Endothelial cell of umbilical vein (primary cell): ENCODE results near the gene TAF11L9. TPM values are rescaled to one million over a fixed set of nuclear protein-coding genes. Genes with fewer than 3 reads are reported as not detected.
"Not testable (repeated sequence)": the region's sequence is repeated elsewhere in the genome, so short reads cannot be mapped to it uniquely, and the experiment has no call there.

Experiments
- BruUV-seq: library from RNA; stranded (reverse); fragments of 400-500 nt; replicated peaks from 2 replicates; lab custom pipeline; 2021; lab: Mats Ljungman, UMichigan
- CTCF ChIA-PET: fragments of 300-600, 350-600 bp; sonication (Branson Sonifier 250); formaldehyde crosslinking; loops from one replicate; lab custom pipeline; 2021; ENCODE audit warnings: antibody characterized with exemption, inconsistent platforms; lab: Charles Lee
- POLR2A ChIA-PET: fragments of 300-600, 350-600 bp; sonication (Branson Sonifier 250); formaldehyde crosslinking; loops from one replicate; lab custom pipeline; 2021; ENCODE audit warnings: antibody characterized with exemption, inconsistent platforms; lab: Charles Lee
- DNase-seq: peaks from one replicate; pipeline ENCODE4 v3.0.0-alpha.2; 2011; ENCODE audit warnings: low read depth, low spot score
- FAIRE-seq: peaks from 2 replicates; lab custom pipeline; 2011; peaks lifted over from hg19 to GRCh38; lab: Jason Lieb, UNC
- H2AFZ ChIP-seq: 2 replicates; pipeline ENCODE4 v1.6.0; 2012; ENCODE audit warnings: low read depth, low read length, control low read depth, inconsistent platforms
- H3K27ac ChIP-seq: 2 replicates; pipeline ENCODE4 v1.5.1; 2011; ENCODE audit warnings: low read depth, mild to moderate bottlenecking, control low read depth, low read length, moderate library complexity; ENCODE audit not compliant: insufficient read depth
- H3K27me3 ChIP-seq, 2 experiments: 2 replicates each; pipeline versions ENCODE4 v1.6.0 to v1.6.1; 2011; ENCODE audit warnings: low read length in 2 of 2, mixed read lengths in 1 of 2; ENCODE audit not compliant: control insufficient read depth in 2 of 2, insufficient read depth in 2 of 2
- H3K36me3 ChIP-seq, 2 experiments: 2 replicates in 1 of 2; 3 replicates in 1 of 2; pipeline ENCODE4 v1.5.1; 2011; ENCODE audit warnings: low read length in 2 of 2, mild to moderate bottlenecking in 1 of 2, moderate library complexity in 1 of 2; ENCODE audit not compliant: control insufficient read depth in 2 of 2, insufficient read depth in 2 of 2; ENCODE audit errors: extremely low read depth in 1 of 2
- H3K4me1 ChIP-seq: 3 replicates; pipeline ENCODE4 v1.5.1; 2011; ENCODE audit warnings: mild to moderate bottlenecking, low read length; ENCODE audit not compliant: control insufficient read depth, insufficient read depth; ENCODE audit errors: extremely low read depth
- H3K4me2 ChIP-seq: 2 replicates; pipeline ENCODE4 v1.6.1; 2011; ENCODE audit warnings: low read length, control low read depth, mixed read lengths; ENCODE audit not compliant: insufficient read depth
- H3K4me3 ChIP-seq, 3 experiments: fragments of 200-600 bp in 1 of 3; sonication (generic), shearing (Covaris generic) in 1 of 3; replicated peaks in 1 of 3; 2 replicates each; pipeline ENCODE4 v1.5.1; 2011 to 2016; ENCODE audit warnings: control low read depth in 3 of 3, low read length in 3 of 3, mild to moderate bottlenecking in 2 of 3, inconsistent platforms in 1 of 3, low read depth in 1 of 3, moderate library complexity in 1 of 3; ENCODE audit not compliant: insufficient read depth in 1 of 3
- H3K79me2 ChIP-seq: 2 replicates; pipeline ENCODE4 v1.6.0; 2012; ENCODE audit warnings: low read length, inconsistent platforms; ENCODE audit not compliant: control insufficient read depth, insufficient read depth
- H3K9ac ChIP-seq: replicated peaks from 2 replicates; pipeline ENCODE3; 2011; ENCODE audit warnings: low read length, control low read depth; ENCODE audit not compliant: insufficient read depth; ENCODE audit errors: extremely low read depth
- H3K9me1 ChIP-seq: replicated peaks from 3 replicates; pipeline ENCODE4 v1.6.0; 2011; ENCODE audit warnings: mild to moderate bottlenecking, low read length; ENCODE audit not compliant: control insufficient read depth, insufficient read depth; ENCODE audit errors: extremely low read depth
- H3K9me3 ChIP-seq: replicated peaks from 2 replicates; pipeline ENCODE4 v1.5.1; 2012; ENCODE audit warnings: low read length, inconsistent platforms; ENCODE audit not compliant: control insufficient read depth, insufficient read depth
- H4K20me1 ChIP-seq: replicated peaks from 2 replicates; pipeline ENCODE3; 2011; ENCODE audit warnings: mild to moderate bottlenecking, low read length; ENCODE audit not compliant: control insufficient read depth, insufficient read depth; ENCODE audit errors: extremely low read depth
- EZH2 ChIP-seq: IDR thresholded peaks from 2 replicates; pipeline ENCODE4 v1.6.1; 2012; ENCODE audit warnings: borderline replicate concordance, low read depth, mild to moderate bottlenecking, moderate library complexity, low read length, inconsistent platforms; ENCODE audit not compliant: severe bottlenecking
- FOS ChIP-seq: IDR thresholded peaks from 2 replicates; pipeline ENCODE4 v1.6.1; 2011; ENCODE audit warnings: mild to moderate bottlenecking, low read length, moderate library complexity, borderline replicate concordance; ENCODE audit not compliant: insufficient read depth
- GATA2 ChIP-seq: IDR thresholded peaks from 2 replicates; pipeline ENCODE4 v1.7.0; 2011; ENCODE audit warnings: low read depth, mild to moderate bottlenecking, moderate library complexity, mixed read lengths, low read length; ENCODE audit not compliant: insufficient read length, insufficient read depth
- JUN ChIP-seq: IDR thresholded peaks from 2 replicates; pipeline ENCODE4 v1.6.1; 2011; ENCODE audit warnings: borderline replicate concordance, low read depth; ENCODE audit not compliant: insufficient read length, insufficient read depth
- MYC ChIP-seq: IDR thresholded peaks from one replicate; pipeline ENCODE4 v1.6.1; 2011; ENCODE audit warnings: mild to moderate bottlenecking, low read depth, low read length
- POLR2A ChIP-seq: IDR thresholded peaks from 2 replicates; pipeline ENCODE4 v1.6.1; 2012; ENCODE audit warnings: low read depth, mild to moderate bottlenecking, control low read depth, low read length
- POLR2AphosphoS5 ChIP-seq: IDR thresholded peaks from 2 replicates; pipeline ENCODE4 v1.6.1; 2012; ENCODE audit warnings: low read depth, mild to moderate bottlenecking, control low read depth, low read length, moderate library complexity; ENCODE audit not compliant: insufficient read depth
- dilution Hi-C: fragments of 300-500 bp; cut with MboI; formaldehyde crosslinking; loops from one replicate; pipeline ENCODE4 v1.15.0; 2019; ENCODE audit warnings: low sequenced_read_pairs; ENCODE audit not compliant: extremely low pct_ligation_motif_present
- intact Hi-C: fragments of 100-400 bp; cut with micrococcal nuclease; formaldehyde crosslinking; loops from one replicate; pipeline ENCODE4 v1.10.0; 2022
- polyA plus RNA-seq, 4 experiments: library from polyadenylated mRNA; depleted of rRNA in 3 of 4; stranded (reverse) in 3 of 4; unstranded in 1 of 4; fragments of >200 nt; gene quantifications; 2 replicates each; pipeline versions ENCODE4 v1.2.1 to v1.2.3, GENCODE V29; 2011 to 2012; ENCODE audit warnings: missing spikeins in 1 of 4
- total RNA-seq: library from RNA; stranded (reverse); gene quantifications from 2 replicates; pipeline ENCODE4 v1.2.3, GENCODE V29; 2021
- TF ChIP-seq, protein P1 (sequence below), 2 donors: IDR thresholded peaks; 1 replicate in 1 of 2; 2 replicates in 1 of 2; pipeline ENCODE4 v1.5.1; 2011; ENCODE audit warnings: low read length in 2 of 2, mild to moderate bottlenecking in 2 of 2, moderate library complexity in 2 of 2, control low read depth in 1 of 2, inconsistent platforms in 1 of 2, low read depth in 1 of 2; ENCODE audit not compliant: insufficient read depth in 1 of 2; ENCODE audit errors: extremely low read depth in 1 of 2
- TF ChIP-seq, protein P2 (sequence below): IDR thresholded peaks from 2 replicates; pipeline ENCODE4 v1.6.1; 2011; ENCODE audit not compliant: insufficient read depth, insufficient read length

Gene TAF11L9
- total and polyA plus RNA-seq, 2 donors (not counting 3 experiments of a cell fraction or from before 2014, with no cell fraction given): not detected

DNA sequence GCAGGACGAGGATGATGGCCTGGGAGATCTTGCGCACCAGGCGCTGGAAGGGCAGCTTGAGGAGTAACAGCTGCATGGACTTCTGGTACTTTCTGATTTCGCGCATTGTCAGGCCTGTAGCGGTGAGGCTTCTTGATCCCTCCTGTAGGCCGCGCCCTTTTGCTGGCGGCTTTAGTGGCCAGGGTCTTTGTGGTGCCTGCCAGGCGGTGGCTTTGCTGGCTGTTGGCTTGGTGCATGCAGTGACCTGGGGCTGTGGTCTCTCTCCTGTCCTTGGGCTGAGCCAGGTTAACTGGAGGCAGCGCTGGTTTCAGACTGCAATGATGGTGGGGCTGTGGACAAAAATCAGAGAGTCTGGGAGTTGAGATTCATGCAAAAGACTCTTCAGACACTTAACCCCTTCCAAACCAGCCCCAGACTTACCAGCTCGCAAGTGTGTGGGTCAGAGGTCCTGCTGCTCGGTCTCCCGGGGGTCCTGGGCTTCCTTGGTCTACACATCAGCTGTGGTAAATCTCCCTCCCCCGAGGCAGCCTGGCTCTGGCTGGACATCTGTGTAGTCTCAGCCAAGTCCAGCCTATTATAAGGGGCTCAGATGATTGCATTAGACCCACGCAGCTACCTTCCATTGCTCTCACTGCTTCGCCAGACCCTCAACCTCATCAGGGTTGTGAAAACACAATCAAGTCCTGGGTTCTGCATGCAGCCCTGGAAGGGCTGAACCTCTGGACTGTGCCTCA, 20.8 kb upstream of the TAF11L9 start:
- Histone ChIP-seq H3K79me2 (no peaks in the 10 kb centered on the region), H3K27me3 (no peaks in the 10 kb centered on the region), H3K4me3 (no peak overlapping the region), H3K9me3 (no peaks in the 10 kb centered on the region), H3K4me2 (no peak overlapping the region), H4K20me1 (no peaks in the 10 kb centered on the region), H3K4me1 (no peaks in the 10 kb centered on the region), H3K27ac (no peak overlapping the region), H3K36me3 (no peaks in the 10 kb centered on the region), H3K9me1 (no peaks in the 10 kb centered on the region), H2AFZ (no peak overlapping the region), H3K9ac (no peak overlapping the region)
- dilution Hi-C loops: no loop called here
- TF ChIP-seq GATA2 (no peak), MYC (no peak), FOS (no peak), JUN (no peak), EZH2 (no peak), POLR2AphosphoS5 (no peak), POLR2A (no peak)
- TF ChIP-seq, protein P1, sequence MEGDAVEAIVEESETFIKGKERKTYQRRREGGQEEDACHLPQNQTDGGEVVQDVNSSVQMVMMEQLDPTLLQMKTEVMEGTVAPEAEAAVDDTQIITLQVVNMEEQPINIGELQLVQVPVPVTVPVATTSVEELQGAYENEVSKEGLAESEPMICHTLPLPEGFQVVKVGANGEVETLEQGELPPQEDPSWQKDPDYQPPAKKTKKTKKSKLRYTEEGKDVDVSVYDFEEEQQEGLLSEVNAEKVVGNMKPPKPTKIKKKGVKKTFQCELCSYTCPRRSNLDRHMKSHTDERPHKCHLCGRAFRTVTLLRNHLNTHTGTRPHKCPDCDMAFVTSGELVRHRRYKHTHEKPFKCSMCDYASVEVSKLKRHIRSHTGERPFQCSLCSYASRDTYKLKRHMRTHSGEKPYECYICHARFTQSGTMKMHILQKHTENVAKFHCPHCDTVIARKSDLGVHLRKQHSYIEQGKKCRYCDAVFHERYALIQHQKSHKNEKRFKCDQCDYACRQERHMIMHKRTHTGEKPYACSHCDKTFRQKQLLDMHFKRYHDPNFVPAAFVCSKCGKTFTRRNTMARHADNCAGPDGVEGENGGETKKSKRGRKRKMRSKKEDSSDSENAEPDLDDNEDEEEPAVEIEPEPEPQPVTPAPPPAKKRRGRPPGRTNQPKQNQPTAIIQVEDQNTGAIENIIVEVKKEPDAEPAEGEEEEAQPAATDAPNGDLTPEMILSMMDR (IDR thresholded peaks at IDR 0.05; ENCODE audit: extremely low read depth in 1 of 2, insufficient read depth in 1 of 2, low read depth in 1 of 2, low read length in 2 of 2): no peak
- TF ChIP-seq, protein P2, sequence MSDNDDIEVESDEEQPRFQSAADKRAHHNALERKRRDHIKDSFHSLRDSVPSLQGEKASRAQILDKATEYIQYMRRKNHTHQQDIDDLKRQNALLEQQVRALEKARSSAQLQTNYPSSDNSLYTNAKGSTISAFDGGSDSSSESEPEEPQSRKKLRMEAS: no peak
- intact Hi-C loops: no loop called here
- ChIA-PET CTCF (no interaction called here), POLR2A (no interaction called here)
- DNase-seq: no peak
- BruUV-seq: no TSS peak
- FAIRE-seq: no peak

DNA sequence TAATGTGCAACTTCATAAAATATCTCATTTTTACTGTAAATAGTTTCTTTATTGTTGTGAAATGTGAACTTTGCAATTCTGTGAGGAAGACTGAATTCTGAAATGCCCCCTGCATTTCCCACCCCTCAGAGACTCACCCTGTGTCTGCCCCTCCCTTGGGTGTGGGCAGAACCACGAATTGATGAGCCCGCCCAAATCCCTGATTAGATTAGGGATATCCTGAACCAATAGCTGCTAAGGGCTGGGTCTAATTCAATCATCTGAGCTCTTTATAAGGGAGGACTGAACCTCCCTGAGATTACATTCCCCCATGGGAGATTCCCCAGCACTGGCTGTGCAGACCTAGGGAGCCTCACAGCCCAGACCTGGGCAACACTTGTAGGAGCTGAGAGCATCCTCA, 15.9 kb upstream of the TAF11L9 start, which contains the start of gene TAF11L12:
TSS of gene TAF11L12 (plus strand) at position 301 of the 400 bp plus-strand sequence.
- H3K9me1 ChIP-seq, BruUV-seq, H3K4me1 ChIP-seq, H3K79me2 ChIP-seq, DNase-seq, FAIRE-seq, H3K9me3 ChIP-seq, POLR2A ChIA-PET, H2AFZ ChIP-seq, H3K36me3 ChIP-seq, H3K4me2 ChIP-seq, intact Hi-C loops, CTCF ChIA-PET, H4K20me1 ChIP-seq, H3K27me3 ChIP-seq, H3K4me3 ChIP-seq, H3K9ac ChIP-seq, H3K27ac ChIP-seq, dilution Hi-C loops: not testable (repeated sequence)

DNA sequence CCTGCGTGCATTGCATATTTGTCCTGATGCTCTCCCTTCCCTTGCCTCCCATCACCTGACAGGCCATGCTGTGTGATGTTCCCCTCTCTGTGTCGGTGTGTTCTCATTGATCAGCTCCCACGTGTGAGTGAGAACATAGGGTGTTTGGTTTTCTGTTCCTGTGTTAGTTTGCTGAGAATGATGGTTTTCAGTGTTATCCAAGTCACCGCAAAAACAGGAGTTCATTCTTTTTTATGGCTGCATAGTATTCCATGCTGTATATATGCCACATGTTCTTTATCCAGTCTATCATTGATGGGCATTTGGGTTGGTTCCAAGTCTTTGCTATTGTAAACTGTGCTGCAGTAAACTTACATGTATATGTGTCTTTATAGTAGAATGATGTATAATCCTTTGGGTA, 13.3 kb upstream of the TAF11L9 start:
- H3K9me3 ChIP-seq, H3K27me3 ChIP-seq, H3K36me3 ChIP-seq, H3K79me2 ChIP-seq, H3K9ac ChIP-seq, dilution Hi-C loops, POLR2A ChIA-PET, H2AFZ ChIP-seq, FAIRE-seq, BruUV-seq, H3K4me2 ChIP-seq, H4K20me1 ChIP-seq, CTCF ChIA-PET, H3K27ac ChIP-seq, H3K9me1 ChIP-seq, intact Hi-C loops, H3K4me1 ChIP-seq, H3K4me3 ChIP-seq, DNase-seq: not testable (repeated sequence)
